OCI-LY1 (cell line): ENCODE results near the gene PTPRG.

Source experiments
- EZH2 ChIP-seq: fragments of 200-600 bp; sonication (generic), shearing (Covaris generic); IDR thresholded peaks from 2 replicates; pipeline ENCODE4 v1.8.0; 2017; ENCODE audit warnings: borderline replicate concordance, mixed run types, mild to moderate bottlenecking, antibody characterized with exemption, low read length, moderate library complexity, mixed read lengths
- TF ChIP-seq, protein P1 (sequence below): fragments of 200-600 bp; sonication (generic), shearing (Covaris generic); IDR thresholded peaks from 2 replicates; pipeline ENCODE4 v1.5.1; 2017; ENCODE audit warnings: mild to moderate bottlenecking, antibody characterized with exemption, low read length, moderate library complexity, mixed read lengths

DNA sequence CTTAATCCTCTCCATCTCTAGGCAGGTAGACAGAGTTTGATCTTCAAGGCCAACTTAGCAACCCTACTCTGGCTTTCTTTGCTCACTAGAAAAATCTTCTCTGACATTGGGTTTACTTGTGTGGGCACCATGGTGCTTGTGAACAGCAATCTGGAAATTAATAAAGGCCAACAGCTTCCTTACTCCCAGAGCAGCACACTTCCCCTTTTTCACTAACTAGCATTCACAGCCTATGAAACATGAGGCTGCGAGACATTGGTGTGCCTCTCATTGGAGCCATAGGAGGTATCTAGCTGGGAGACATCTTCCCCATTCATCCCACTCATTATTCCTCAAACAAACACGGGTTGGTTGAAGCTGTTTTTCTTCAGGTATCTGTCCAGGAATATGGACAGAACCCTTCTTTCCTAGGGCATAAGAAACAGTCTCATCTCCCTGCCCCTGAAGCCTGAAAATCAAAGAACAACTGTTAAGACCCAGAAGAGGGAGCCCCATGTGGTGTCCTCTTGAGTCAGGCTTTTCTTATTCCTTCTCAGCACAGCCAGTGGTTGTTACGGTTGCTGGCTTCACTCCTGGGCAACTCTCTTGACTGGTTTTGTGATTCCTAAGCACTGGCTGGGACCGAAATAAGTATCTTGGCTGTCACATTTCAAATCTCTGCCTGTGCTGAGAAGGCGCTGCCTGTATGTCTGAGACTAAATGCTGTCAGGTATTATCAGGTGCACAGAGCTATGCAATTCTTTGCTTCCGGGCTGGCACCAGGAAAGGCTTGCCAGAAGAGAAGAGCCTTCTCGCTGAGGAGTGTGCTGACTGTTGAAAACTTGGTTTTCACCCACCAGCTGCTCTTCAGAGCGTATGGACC is 617.6 kb downstream of the PTPRG start:
- TF ChIP-seq, protein P1, sequence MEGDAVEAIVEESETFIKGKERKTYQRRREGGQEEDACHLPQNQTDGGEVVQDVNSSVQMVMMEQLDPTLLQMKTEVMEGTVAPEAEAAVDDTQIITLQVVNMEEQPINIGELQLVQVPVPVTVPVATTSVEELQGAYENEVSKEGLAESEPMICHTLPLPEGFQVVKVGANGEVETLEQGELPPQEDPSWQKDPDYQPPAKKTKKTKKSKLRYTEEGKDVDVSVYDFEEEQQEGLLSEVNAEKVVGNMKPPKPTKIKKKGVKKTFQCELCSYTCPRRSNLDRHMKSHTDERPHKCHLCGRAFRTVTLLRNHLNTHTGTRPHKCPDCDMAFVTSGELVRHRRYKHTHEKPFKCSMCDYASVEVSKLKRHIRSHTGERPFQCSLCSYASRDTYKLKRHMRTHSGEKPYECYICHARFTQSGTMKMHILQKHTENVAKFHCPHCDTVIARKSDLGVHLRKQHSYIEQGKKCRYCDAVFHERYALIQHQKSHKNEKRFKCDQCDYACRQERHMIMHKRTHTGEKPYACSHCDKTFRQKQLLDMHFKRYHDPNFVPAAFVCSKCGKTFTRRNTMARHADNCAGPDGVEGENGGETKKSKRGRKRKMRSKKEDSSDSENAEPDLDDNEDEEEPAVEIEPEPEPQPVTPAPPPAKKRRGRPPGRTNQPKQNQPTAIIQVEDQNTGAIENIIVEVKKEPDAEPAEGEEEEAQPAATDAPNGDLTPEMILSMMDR = no peak
- no peak for TF ChIP-seq EZH2
